Endothelial cell (in vitro differentiated cells): ENCODE data around the gene NAA25. TPM values are rescaled to one million over a fixed set of nuclear protein-coding genes. Genes with fewer than 3 reads are reported as not detected.

ENCODE experiments used
- DNase-seq: peaks from one replicate; pipeline ENCODE4 v3.0.0; 2021; ENCODE audit warnings: low spot score
- H3K27ac Mint-ChIP-seq: one replicate; pipeline ENCODE4 v1.8.0; 2021; ENCODE audit warnings: mixed read lengths, inconsistent platforms; ENCODE audit not compliant: unreplicated experiment
- H3K27me3 Mint-ChIP-seq: one replicate; pipeline ENCODE4 v1.8.0; 2021; ENCODE audit warnings: mild to moderate bottlenecking, moderate library complexity, mixed read lengths, inconsistent platforms; ENCODE audit not compliant: unreplicated experiment
- H3K36me3 Mint-ChIP-seq: one replicate; pipeline ENCODE4 v1.8.0; 2021; ENCODE audit warnings: mild to moderate bottlenecking, low read depth, mixed read lengths, inconsistent platforms; ENCODE audit not compliant: unreplicated experiment
- H3K4me1 Mint-ChIP-seq: one replicate; pipeline ENCODE4 v1.8.0; 2021; ENCODE audit warnings: mild to moderate bottlenecking, mixed read lengths, inconsistent platforms; ENCODE audit not compliant: unreplicated experiment
- H3K4me3 Mint-ChIP-seq: one replicate; pipeline ENCODE4 v1.8.0; 2021; ENCODE audit warnings: mild to moderate bottlenecking, mixed read lengths, inconsistent platforms; ENCODE audit not compliant: unreplicated experiment
- H3K9me3 Mint-ChIP-seq: one replicate; pipeline ENCODE4 v1.8.0; 2021; ENCODE audit warnings: mixed read lengths, inconsistent platforms; ENCODE audit not compliant: unreplicated experiment
- total RNA-seq: library from RNA; stranded (reverse); fragmentation: NEBNext Ultra II Directional; extraction: Animal tissue kit (Norgen Biotek cat#: 25700); gene quantifications from one replicate; pipeline ENCODE4 v1.2.1, GENCODE V29; 2021; ENCODE audit not compliant: unreplicated experiment
- TF ChIP-seq, protein P1 (sequence below): fragments of 200-600 bp; sonication (generic); IDR thresholded peaks from one replicate; pipeline ENCODE4 v1.5.0; 2021; ENCODE audit warnings: antibody characterized with exemption; ENCODE audit not compliant: unreplicated experiment

NAA25 gene
- total RNA-seq, 1 donor from 2014 or later = 23.4 TPM

- Mint-ChIP-seq H3K27ac (no peak overlapping the region), H3K36me3 (peaks cover 35% of the 10 kb centered on the region)
Observed at GRCh38 chr12:112035219-112035785, 73.3 kb downstream of the NAA25 start.

DNA sequence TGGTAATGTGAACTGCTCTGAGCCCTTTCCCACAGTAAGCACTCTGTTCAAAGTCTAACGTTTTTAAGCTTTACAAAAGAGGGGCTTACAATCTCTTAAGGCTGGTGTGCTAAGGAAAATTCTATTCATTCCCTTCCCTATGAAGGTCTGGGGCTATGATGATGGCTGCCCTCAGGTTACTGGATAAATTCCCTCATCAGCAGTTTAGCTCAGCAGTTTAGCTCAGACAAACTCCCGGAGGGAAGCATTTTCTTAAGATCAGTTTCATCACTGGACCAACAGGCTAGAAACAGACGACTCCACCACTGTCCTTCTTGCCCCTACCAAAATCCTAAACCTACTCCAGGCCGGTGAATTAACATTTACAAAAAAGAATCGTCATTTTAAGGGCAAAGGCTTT is 76.3 kb downstream of the NAA25 start:
- TF ChIP-seq, protein P1, sequence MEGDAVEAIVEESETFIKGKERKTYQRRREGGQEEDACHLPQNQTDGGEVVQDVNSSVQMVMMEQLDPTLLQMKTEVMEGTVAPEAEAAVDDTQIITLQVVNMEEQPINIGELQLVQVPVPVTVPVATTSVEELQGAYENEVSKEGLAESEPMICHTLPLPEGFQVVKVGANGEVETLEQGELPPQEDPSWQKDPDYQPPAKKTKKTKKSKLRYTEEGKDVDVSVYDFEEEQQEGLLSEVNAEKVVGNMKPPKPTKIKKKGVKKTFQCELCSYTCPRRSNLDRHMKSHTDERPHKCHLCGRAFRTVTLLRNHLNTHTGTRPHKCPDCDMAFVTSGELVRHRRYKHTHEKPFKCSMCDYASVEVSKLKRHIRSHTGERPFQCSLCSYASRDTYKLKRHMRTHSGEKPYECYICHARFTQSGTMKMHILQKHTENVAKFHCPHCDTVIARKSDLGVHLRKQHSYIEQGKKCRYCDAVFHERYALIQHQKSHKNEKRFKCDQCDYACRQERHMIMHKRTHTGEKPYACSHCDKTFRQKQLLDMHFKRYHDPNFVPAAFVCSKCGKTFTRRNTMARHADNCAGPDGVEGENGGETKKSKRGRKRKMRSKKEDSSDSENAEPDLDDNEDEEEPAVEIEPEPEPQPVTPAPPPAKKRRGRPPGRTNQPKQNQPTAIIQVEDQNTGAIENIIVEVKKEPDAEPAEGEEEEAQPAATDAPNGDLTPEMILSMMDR = no peak
- no peak for DNase-seq
- Mint-ChIP-seq H3K9me3 (no peaks in the 10 kb centered on the region), H3K27me3 (no peaks in the 10 kb centered on the region), H3K27ac (no peak overlapping the region), H3K36me3 (peaks cover 25% of the 10 kb centered on the region), H3K4me1 (no peaks in the 10 kb centered on the region), H3K4me3 (no peak overlapping the region)

More at GRCh38 chr12:112035219-112035785, 73.3 kb downstream of the NAA25 start:
- no peak for DNase-seq
- Mint-ChIP-seq H3K4me1 (no peaks in the 10 kb centered on the region), H3K27me3 (no peaks in the 10 kb centered on the region), H3K4me3 (no peak overlapping the region), H3K9me3 (no peaks in the 10 kb centered on the region)
- TF ChIP-seq, protein P1 = no peak

GRCh38 chr12:112031472-112031871 is 77.1 kb downstream of the NAA25 start:
- H3K27ac Mint-ChIP-seq = peak overlapping the region; percentile 5
- no peaks in the 10 kb centered on the region for H3K9me3 Mint-ChIP-seq
- H3K36me3 Mint-ChIP-seq = peaks cover 25% of the 10 kb centered on the region
- DNase-seq = no peak
- no peaks in the 10 kb centered on the region for H3K27me3 Mint-ChIP-seq
- TF ChIP-seq, protein P1 = no peak
- H3K4me1 Mint-ChIP-seq = no peaks in the 10 kb centered on the region
- no peak overlapping the region for H3K4me3 Mint-ChIP-seq

DNA sequence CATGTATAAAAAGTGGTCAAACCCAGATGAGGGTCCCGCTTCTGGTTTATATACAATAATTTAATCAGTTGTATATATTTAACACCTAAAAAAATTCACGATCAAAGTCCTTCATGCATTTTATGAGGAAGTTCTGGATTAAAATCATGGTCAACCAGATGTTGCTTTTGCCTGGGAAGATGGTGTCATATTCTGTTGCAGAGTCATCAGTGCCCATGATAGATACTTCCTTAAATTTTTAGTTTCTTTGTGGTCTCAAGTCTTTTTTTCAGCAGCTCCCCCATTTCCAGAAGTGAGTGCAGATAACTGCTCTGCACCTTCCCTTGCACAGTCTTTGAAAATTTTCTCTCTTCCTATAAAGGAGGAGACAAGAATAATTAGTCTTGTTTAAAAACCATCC is 79.3 kb downstream of the NAA25 start:
- Mint-ChIP-seq H3K4me1 (peaks cover 6% of the 10 kb centered on the region), H3K27ac (no peak overlapping the region), H3K27me3 (peaks cover 3% of the 10 kb centered on the region), H3K9me3 (no peaks in the 10 kb centered on the region), H3K36me3 (peaks cover 18% of the 10 kb centered on the region), H3K4me3 (no peak overlapping the region)
- TF ChIP-seq, protein P1 = no peak
- DNase-seq = no peak

- H3K36me3 Mint-ChIP-seq = peaks cover 26% of the 10 kb centered on the region
- peaks cover 3% of the 10 kb centered on the region for H3K27me3 Mint-ChIP-seq
- H3K27ac Mint-ChIP-seq = peak overlapping the region; percentile 93
- H3K4me3 Mint-ChIP-seq = peak overlapping the region; percentile 60
- TF ChIP-seq, protein P1 = no peak
- peaks cover 6% of the 10 kb centered on the region for H3K4me1 Mint-ChIP-seq
- H3K9me3 Mint-ChIP-seq = no peaks in the 10 kb centered on the region
- DNase-seq = no peak
Observed at GRCh38 chr12:112025808-112026375, 82.7 kb downstream of the NAA25 start.
